ENCODE data around the gene DNAH14.
"Not testable (repeated sequence)": the region's sequence is repeated elsewhere in the genome, so short reads cannot be mapped to it uniquely, and the experiment has no call there.

Gene DNAH14

DNA sequence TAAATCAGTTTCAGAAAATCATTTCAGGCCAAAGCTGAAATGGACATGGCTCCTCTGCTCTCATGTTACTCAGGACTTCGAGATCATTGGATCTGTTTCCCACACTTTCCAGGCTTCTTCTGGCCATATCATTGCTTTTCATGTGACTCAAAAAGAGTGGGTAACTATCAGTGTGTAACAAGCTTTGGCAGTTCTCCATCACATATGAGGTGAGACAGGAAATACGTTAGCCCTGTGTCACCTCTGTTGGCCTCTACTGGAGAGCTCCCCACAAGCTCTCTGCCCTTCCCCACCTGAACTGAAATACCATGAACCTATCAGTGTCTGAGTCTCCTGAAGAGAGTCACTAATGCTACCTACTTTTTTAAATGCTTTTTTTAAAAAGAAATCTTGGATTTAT is 370.1 kb downstream of the DNAH14 start:
- TF ChIP-seq, protein P1, sequence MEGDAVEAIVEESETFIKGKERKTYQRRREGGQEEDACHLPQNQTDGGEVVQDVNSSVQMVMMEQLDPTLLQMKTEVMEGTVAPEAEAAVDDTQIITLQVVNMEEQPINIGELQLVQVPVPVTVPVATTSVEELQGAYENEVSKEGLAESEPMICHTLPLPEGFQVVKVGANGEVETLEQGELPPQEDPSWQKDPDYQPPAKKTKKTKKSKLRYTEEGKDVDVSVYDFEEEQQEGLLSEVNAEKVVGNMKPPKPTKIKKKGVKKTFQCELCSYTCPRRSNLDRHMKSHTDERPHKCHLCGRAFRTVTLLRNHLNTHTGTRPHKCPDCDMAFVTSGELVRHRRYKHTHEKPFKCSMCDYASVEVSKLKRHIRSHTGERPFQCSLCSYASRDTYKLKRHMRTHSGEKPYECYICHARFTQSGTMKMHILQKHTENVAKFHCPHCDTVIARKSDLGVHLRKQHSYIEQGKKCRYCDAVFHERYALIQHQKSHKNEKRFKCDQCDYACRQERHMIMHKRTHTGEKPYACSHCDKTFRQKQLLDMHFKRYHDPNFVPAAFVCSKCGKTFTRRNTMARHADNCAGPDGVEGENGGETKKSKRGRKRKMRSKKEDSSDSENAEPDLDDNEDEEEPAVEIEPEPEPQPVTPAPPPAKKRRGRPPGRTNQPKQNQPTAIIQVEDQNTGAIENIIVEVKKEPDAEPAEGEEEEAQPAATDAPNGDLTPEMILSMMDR (conservative IDR thresholded peaks at IDR 0.05; ENCODE audit: low read depth, low read length) = no peak
- H4K20me1 ChIP-seq (ENCODE audit: insufficient read depth) = no peaks in the 10 kb centered on the region
- H2AFZ ChIP-seq (ENCODE audit: low read depth) = no peak overlapping the region
- no peak overlapping the region for H3K4me3 ChIP-seq (IDR thresholded peaks at IDR 0.05; ENCODE audit: insufficient read depth, low read depth, low read length)
- H3K4me1 ChIP-seq (ENCODE audit: low read depth, poor library complexity, severe bottlenecking) = no peaks in the 10 kb centered on the region
- no peak overlapping the region for H3K9ac ChIP-seq
- no peaks in the 10 kb centered on the region for H3K79me2 ChIP-seq (ENCODE audit: insufficient read depth, low read depth)
- H3K27me3 ChIP-seq (ENCODE audit: insufficient read depth, low read depth) = no peaks in the 10 kb centered on the region
- H3K36me3 ChIP-seq (ENCODE audit: insufficient read depth) = no peaks in the 10 kb centered on the region
- no peak overlapping the region for H3K27ac ChIP-seq
- no peak overlapping the region for H3K4me2 ChIP-seq

DNA sequence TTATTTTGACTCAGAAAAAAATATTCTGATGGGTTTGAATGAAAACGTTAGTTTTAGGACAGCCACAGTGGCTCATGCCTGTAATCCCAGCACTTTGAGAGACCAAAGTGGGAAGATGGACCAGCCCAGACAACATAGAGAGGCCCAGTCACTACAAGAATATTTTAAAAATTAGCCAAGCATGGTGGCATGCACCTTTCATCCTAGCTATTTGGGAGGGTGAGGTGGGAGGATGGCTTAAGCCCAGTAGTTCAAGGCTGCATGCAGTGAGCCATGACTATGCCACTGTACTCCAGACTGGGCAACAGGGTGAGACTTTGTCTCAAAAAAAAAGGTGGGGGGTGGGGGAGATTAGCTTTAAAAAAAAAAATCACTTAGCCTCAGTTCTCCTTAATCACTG is 370.9 kb downstream of the DNAH14 start:
- Histone ChIP-seq H3K79me2 (ENCODE audit: insufficient read depth, low read depth) (no peaks in the 10 kb centered on the region), H3K27me3 (ENCODE audit: insufficient read depth, low read depth) (no peaks in the 10 kb centered on the region), H3K4me1 (ENCODE audit: low read depth, poor library complexity, severe bottlenecking) (no peaks in the 10 kb centered on the region), H3K27ac (no peak overlapping the region), H3K4me3 (IDR thresholded peaks at IDR 0.05; ENCODE audit: insufficient read depth, low read depth, low read length) (no peak overlapping the region), H4K20me1 (ENCODE audit: insufficient read depth) (no peaks in the 10 kb centered on the region), H3K36me3 (ENCODE audit: insufficient read depth) (no peaks in the 10 kb centered on the region), H2AFZ (ENCODE audit: low read depth) (no peak overlapping the region), H3K9ac (no peak overlapping the region), H3K4me2 (no peak overlapping the region)
- TF ChIP-seq, protein P1 (conservative IDR thresholded peaks at IDR 0.05; ENCODE audit: low read depth, low read length) = no peak

DNA sequence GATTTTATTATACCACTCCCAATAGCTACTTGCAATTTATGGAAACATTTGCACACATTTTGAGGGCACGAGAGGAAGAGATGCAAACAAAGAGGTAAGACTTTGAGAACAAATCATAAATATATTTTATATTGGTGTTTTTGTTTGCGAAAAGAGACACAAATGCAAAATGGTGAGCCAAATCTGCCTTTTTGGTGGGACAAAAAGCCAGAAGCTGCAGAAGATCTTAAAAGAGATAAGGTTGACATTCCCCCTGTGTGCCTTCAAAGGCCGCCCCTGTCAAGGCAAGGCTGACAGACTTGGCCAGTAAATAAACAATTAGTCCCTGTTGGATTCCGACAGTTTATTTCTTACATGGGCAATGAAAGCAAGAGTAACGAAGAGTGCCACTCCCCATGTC is 375.5 kb downstream of the DNAH14 start:
- no peaks in the 10 kb centered on the region for H3K27me3 ChIP-seq (ENCODE audit: insufficient read depth, low read depth)
- H2AFZ ChIP-seq (ENCODE audit: low read depth) = no peak overlapping the region
- no peak overlapping the region for H3K4me3 ChIP-seq (IDR thresholded peaks at IDR 0.05; ENCODE audit: insufficient read depth, low read depth, low read length)

DNA sequence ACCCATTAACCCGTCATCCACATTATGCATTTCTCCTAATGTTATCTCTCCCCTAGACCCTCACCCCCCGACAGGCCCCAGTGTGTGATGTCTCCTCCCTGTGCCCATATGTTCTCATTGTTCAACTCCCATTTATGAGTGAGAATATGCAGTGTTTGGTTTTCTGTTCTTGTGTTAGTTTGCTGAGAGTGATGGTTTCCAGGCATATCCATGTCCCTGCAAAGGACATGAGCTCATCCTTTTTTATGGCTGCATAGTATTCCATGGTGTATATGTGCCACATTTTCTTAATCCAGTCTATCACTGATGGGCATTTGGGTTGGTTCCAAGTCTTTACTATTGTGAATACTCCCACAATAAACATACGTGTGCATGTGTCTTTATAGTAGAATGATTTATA is 381.1 kb downstream of the DNAH14 start:
- H4K20me1 ChIP-seq (ENCODE audit: insufficient read depth); H3K79me2 ChIP-seq (ENCODE audit: insufficient read depth, low read depth); H3K9ac ChIP-seq; H3K27ac ChIP-seq; H3K4me2 ChIP-seq; H3K4me3 ChIP-seq (IDR thresholded peaks at IDR 0.05; ENCODE audit: insufficient read depth, low read depth, low read length); H3K27me3 ChIP-seq (ENCODE audit: insufficient read depth, low read depth); H3K4me1 ChIP-seq (ENCODE audit: low read depth, poor library complexity, severe bottlenecking); H3K36me3 ChIP-seq (ENCODE audit: insufficient read depth); H2AFZ ChIP-seq (ENCODE audit: low read depth): not testable (repeated sequence)

More for the DNA sequence above, 375.5 kb downstream of the DNAH14 start:
- no peak overlapping the region for H3K27ac ChIP-seq
- H3K4me1 ChIP-seq (ENCODE audit: low read depth, poor library complexity, severe bottlenecking) = no peaks in the 10 kb centered on the region
- H3K36me3 ChIP-seq (ENCODE audit: insufficient read depth) = no peaks in the 10 kb centered on the region
- no peak overlapping the region for H3K9ac ChIP-seq
- no peaks in the 10 kb centered on the region for H4K20me1 ChIP-seq (ENCODE audit: insufficient read depth)
- no peaks in the 10 kb centered on the region for H3K79me2 ChIP-seq (ENCODE audit: insufficient read depth, low read depth)
- no peak overlapping the region for H3K4me2 ChIP-seq
- TF ChIP-seq, protein P1 (conservative IDR thresholded peaks at IDR 0.05; ENCODE audit: low read depth, low read length) = no peak

DNA sequence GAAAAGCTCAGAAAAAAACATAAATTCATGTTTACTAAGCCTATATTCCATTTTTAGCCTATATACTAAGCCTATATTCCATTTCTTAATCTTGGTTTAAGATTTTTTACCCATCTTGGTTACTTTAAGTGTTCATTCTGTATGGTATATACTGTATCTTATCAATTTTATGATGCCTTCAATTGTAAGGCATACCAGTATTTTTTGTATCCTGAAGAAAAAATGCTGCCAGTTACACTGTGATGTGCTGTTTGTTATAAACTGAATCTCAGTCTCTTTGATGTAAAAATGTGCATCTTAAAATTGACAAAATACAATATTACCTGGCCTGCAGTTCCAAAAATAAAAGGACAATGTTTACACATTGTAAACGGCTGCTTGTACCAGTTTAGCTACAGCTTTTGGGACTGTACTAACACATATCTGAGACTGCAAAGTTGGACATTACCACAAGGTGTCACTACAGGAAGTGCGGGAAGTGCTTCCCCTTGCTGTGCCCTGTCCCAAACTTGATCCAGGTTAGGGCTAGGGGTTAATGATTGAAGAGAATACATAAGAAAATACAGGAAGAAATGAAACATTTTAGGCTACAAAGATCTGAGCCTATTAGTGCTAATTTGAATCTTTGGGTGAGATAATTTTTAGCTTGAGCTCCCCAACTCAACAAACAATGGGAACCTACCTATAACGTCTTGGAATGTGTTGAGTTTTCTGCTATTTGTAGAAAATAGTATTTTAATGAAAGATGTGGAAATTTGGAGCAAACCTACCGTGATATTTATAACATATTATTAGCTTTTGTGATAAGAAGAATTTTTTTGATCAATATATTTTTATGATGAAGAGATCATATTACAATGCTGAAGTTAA is 389.5 kb downstream of the DNAH14 start:
- Histone ChIP-seq H3K27ac (no peak overlapping the region), H4K20me1 (ENCODE audit: insufficient read depth) (no peaks in the 10 kb centered on the region), H3K27me3 (ENCODE audit: insufficient read depth, low read depth) (no peaks in the 10 kb centered on the region), H3K9ac (no peak overlapping the region), H3K4me2 (no peak overlapping the region), H3K36me3 (ENCODE audit: insufficient read depth) (no peaks in the 10 kb centered on the region), H2AFZ (ENCODE audit: low read depth) (no peak overlapping the region), H3K79me2 (ENCODE audit: insufficient read depth, low read depth) (no peaks in the 10 kb centered on the region), H3K4me3 (IDR thresholded peaks at IDR 0.05; ENCODE audit: insufficient read depth, low read depth, low read length) (no peak overlapping the region), H3K4me1 (ENCODE audit: low read depth, poor library complexity, severe bottlenecking) (no peaks in the 10 kb centered on the region)
- TF ChIP-seq, protein P1 (conservative IDR thresholded peaks at IDR 0.05; ENCODE audit: low read depth, low read length) = peak; percentile 92
